GM12873 (cell line): ENCODE data around the gene LRBA.

Experiments
- CTCF ChIP-seq: IDR thresholded peaks from 2 replicates; pipeline ENCODE4 v1.5.1; 2012; ENCODE audit warnings: low read depth, mild to moderate bottlenecking, moderate library complexity, low read length, control low read depth; ENCODE audit not compliant: insufficient read depth; ENCODE audit errors: missing control alignments

The LRBA gene

GRCh38 chr4:151013491-151013890, 1.6 kb downstream of the LRBA start:
- TF ChIP-seq CTCF: no peak

- no peak for TF ChIP-seq CTCF
These were observed 2.3 kb downstream of the LRBA start for GRCh38 chr4:151012820-151013219.

- TF ChIP-seq CTCF: no peak
These were observed 2.7 kb downstream of the LRBA start for GRCh38 chr4:151012376-151012775.

DNA sequence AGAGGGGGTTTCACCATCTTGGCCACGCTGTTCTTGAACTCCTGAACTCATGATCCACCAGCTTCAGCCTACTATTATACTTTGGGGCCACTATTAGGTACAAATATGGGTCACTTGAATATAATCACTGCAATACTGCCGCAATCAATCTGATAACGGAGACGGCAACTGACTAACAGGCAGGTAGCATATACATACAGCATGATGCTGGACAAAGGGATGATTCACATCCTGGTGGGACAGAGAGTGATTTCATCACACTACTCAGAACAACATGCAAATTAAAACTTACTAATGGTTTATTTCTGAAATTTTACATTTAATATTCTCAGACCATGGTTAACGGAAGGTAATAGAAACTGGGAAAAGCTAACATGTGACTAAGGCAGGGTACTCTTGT, 10.9 kb downstream of the LRBA start:
- TF ChIP-seq CTCF: no peak

- TF ChIP-seq CTCF: no peak
These were observed 14.2 kb downstream of the LRBA start for GRCh38 chr4:151000747-151001429.

DNA sequence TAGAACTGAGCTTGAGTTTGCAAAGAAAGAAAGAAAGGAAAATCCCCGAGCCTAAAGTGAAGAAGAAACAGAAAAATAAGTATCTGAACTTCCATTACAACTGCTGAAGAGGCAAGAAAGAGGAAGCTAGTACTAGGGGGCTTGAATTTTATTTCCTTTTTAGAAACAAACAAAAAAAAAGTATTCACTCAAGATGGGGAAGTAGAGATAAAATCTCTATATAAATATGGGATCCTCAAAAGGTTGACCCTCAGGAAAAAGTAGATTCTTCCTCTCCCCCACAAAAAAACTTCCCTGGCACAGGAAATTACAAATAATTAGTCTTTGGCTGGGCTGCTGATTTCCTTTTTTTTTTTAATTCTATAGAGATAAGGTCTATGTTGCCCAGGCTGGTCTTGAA, 16.0 kb downstream of the LRBA start:
- TF ChIP-seq CTCF: no peak

GRCh38 chr4:150997141-150997540, 17.9 kb downstream of the LRBA start:
- TF ChIP-seq CTCF: no peak
